Neural cell (in vitro differentiated cells): Measurements from ENCODE around the gene RAB27B. TPM values are rescaled to one million over a fixed set of nuclear protein-coding genes. Genes with fewer than 3 reads are reported as not detected.

Source experiments
- H2AFZ ChIP-seq: fragments of 200-600, 300-800 bp; sonication (generic), shearing (Covaris generic); 2 replicates; pipeline ENCODE4 v1.6.0; 2014; ENCODE audit warnings: low read depth, mild to moderate bottlenecking, antibody characterized with exemption, low read length, moderate library complexity
- H3F3A ChIP-seq: fragments of 200-600 bp; shearing (Covaris generic); 2 replicates; pipeline ENCODE4 v1.6.1; 2016; ENCODE audit warnings: mild to moderate bottlenecking, moderate library complexity, mixed read lengths, antibody characterized with exemption, low read length; ENCODE audit not compliant: insufficient read depth, poor library complexity, severe bottlenecking
- H3K27ac ChIP-seq: fragments of 200-600, 300-800 bp; sonication (generic), shearing (Covaris generic); 2 replicates; pipeline ENCODE4 v1.5.1; 2014; ENCODE audit warnings: mild to moderate bottlenecking, low read length, moderate library complexity
- H3K27me3 ChIP-seq: fragments of 300-800, 200-600 bp; sonication (generic), shearing (Covaris generic); 2 replicates; pipeline ENCODE4 v1.6.0; 2014; ENCODE audit warnings: mild to moderate bottlenecking, low read depth, low read length, moderate library complexity; ENCODE audit not compliant: insufficient read depth
- H3K36me3 ChIP-seq: fragments of 300-800, 200-600 bp; sonication (generic), shearing (Covaris generic); 2 replicates; pipeline ENCODE4 v1.5.1; 2014; ENCODE audit warnings: mild to moderate bottlenecking, antibody characterized with exemption, low read length, moderate library complexity; ENCODE audit not compliant: insufficient read depth
- H3K4me2 ChIP-seq: fragments of 300-800, 200-600 bp; sonication (generic), shearing (Covaris generic); 2 replicates; pipeline ENCODE4 v1.6.0; 2014; ENCODE audit warnings: mild to moderate bottlenecking, low read length
- H3K4me3 ChIP-seq: fragments of 300-800, 200-600 bp; sonication (generic), shearing (Covaris generic); 2 replicates; pipeline ENCODE4 v1.5.1; 2014; ENCODE audit warnings: mild to moderate bottlenecking, low read length, moderate library complexity
- H3K79me2 ChIP-seq: fragments of 200-600 bp; shearing (Covaris generic); replicated peaks from 2 replicates; pipeline ENCODE4 v1.6.0; 2014; ENCODE audit warnings: mild to moderate bottlenecking, low read length, moderate library complexity; ENCODE audit not compliant: insufficient read depth
- H3K9ac ChIP-seq: fragments of 300-800, 200-600 bp; sonication (generic), shearing (Covaris generic); 2 replicates; pipeline ENCODE4 v1.6.1; 2016; ENCODE audit warnings: mild to moderate bottlenecking, low read length, mixed read lengths
- H3K9me2 ChIP-seq: fragments of 200-600 bp; shearing (Covaris generic); 2 replicates; pipeline ENCODE4 v1.6.1; 2016; ENCODE audit warnings: mild to moderate bottlenecking, low read length, mixed read lengths; ENCODE audit not compliant: insufficient read depth
- H3K9me3 ChIP-seq: fragments of 200-600, 300-800 bp; sonication (generic), shearing (Covaris generic); 2 replicates; pipeline ENCODE4 v1.6.1; 2016; ENCODE audit warnings: mild to moderate bottlenecking, mixed run types, low read length, moderate library complexity, mixed read lengths
- H4K20me1 ChIP-seq: fragments of 200-600 bp; shearing (Covaris generic); 2 replicates; pipeline ENCODE4 v1.6.1; 2016; ENCODE audit warnings: mild to moderate bottlenecking, mixed run types; ENCODE audit not compliant: insufficient read depth
- CTCF ChIP-seq: fragments of 450-650 bp; IDR thresholded peaks from 2 replicates; pipeline ENCODE4 v1.5.1; 2014; ENCODE audit warnings: antibody characterized with exemption, mild to moderate bottlenecking, moderate library complexity; ENCODE audit not compliant: poor library complexity, severe bottlenecking
- EP300 ChIP-seq: fragments of 450-650 bp; conservative IDR thresholded peaks from 2 replicates; pipeline ENCODE4 v1.6.1; 2014; ENCODE audit warnings: antibody characterized with exemption, mild to moderate bottlenecking, moderate library complexity; ENCODE audit not compliant: poor library complexity, severe bottlenecking
- EZH2 ChIP-seq: fragments of 200-600, 300-800 bp; shearing (Covaris generic), sonication (generic); IDR thresholded peaks from 2 replicates; pipeline ENCODE4 v1.6.1; 2014; ENCODE audit warnings: antibody characterized with exemption, low read length, borderline replicate concordance, mild to moderate bottlenecking; ENCODE audit not compliant: insufficient read depth, poor library complexity, severe bottlenecking
- MXI1 ChIP-seq: fragments of 450-650 bp; conservative IDR thresholded peaks from 2 replicates; pipeline ENCODE4 v1.6.1; 2014; ENCODE audit warnings: antibody characterized with exemption, mild to moderate bottlenecking; ENCODE audit not compliant: poor library complexity, severe bottlenecking
- POLR2AphosphoS5 ChIP-seq: IDR thresholded peaks from 2 replicates; pipeline ENCODE4 v1.6.1; 2012
- RAD21 ChIP-seq: fragments of 450-650 bp; conservative IDR thresholded peaks from 2 replicates; pipeline ENCODE4 v1.6.1; 2014; ENCODE audit warnings: antibody characterized with exemption, mild to moderate bottlenecking, moderate library complexity
- REST ChIP-seq: IDR thresholded peaks from 2 replicates; pipeline ENCODE4 v1.6.1; 2012; ENCODE audit warnings: borderline replicate concordance
- SMC3 ChIP-seq: fragments of 450-650 bp; conservative IDR thresholded peaks from 2 replicates; pipeline ENCODE4 v1.6.1; 2014; ENCODE audit warnings: antibody characterized with exemption, mild to moderate bottlenecking, moderate library complexity; ENCODE audit not compliant: poor library complexity
- TAF1 ChIP-seq: IDR thresholded peaks from 2 replicates; pipeline ENCODE4 v1.6.1; 2012; ENCODE audit warnings: low read depth
- polyA plus RNA-seq: library from polyadenylated mRNA; depleted of rRNA; stranded (reverse); fragments of >200 nt; gene quantifications from 2 replicates; pipeline ENCODE4 v1.2.3, GENCODE V29; 2014

RAB27B gene
- polyA plus RNA-seq, 1 donor from 2014 or later: 37.3 TPM

- H3K36me3 ChIP-seq: no peaks in the 10 kb centered on the region
- H4K20me1 ChIP-seq: no peaks in the 10 kb centered on the region
- H3K79me2 ChIP-seq: no peaks in the 10 kb centered on the region
- no peak for TF ChIP-seq TAF1
- no peak for TF ChIP-seq REST
- no peak for TF ChIP-seq MXI1
- no peaks in the 10 kb centered on the region for H3K9me2 ChIP-seq
- H3K4me2 ChIP-seq: no peak overlapping the region
- no peaks in the 10 kb centered on the region for H3K27me3 ChIP-seq
- H3K4me3 ChIP-seq: no peak overlapping the region
- no peak overlapping the region for H2AFZ ChIP-seq
- H3K9ac ChIP-seq: no peak overlapping the region
- no peaks in the 10 kb centered on the region for H3F3A ChIP-seq
- H3K9me3 ChIP-seq: no peaks in the 10 kb centered on the region
- H3K27ac ChIP-seq: no peak overlapping the region
Measured at GRCh38 chr18:54931152-54931551, 102.9 kb downstream of the RAB27B start.

GRCh38 chr18:54932472-54932871, 104.2 kb downstream of the RAB27B start:
- H3K27me3 ChIP-seq: no peaks in the 10 kb centered on the region
- no peak overlapping the region for H3K27ac ChIP-seq
- no peaks in the 10 kb centered on the region for H3K9me3 ChIP-seq
- TF ChIP-seq TAF1: no peak
- no peak for TF ChIP-seq RAD21
- TF ChIP-seq REST: no peak
- no peak for TF ChIP-seq EP300
- no peak overlapping the region for H2AFZ ChIP-seq
- no peaks in the 10 kb centered on the region for H3K79me2 ChIP-seq
- no peak overlapping the region for H3K4me2 ChIP-seq
- no peak overlapping the region for H3K4me3 ChIP-seq
- H4K20me1 ChIP-seq: no peaks in the 10 kb centered on the region
- H3K9ac ChIP-seq: no peak overlapping the region
- no peaks in the 10 kb centered on the region for H3F3A ChIP-seq
- H3K9me2 ChIP-seq: no peaks in the 10 kb centered on the region
- H3K36me3 ChIP-seq: no peaks in the 10 kb centered on the region

- Histone ChIP-seq H3K27me3 (no peaks in the 10 kb centered on the region), H4K20me1 (no peaks in the 10 kb centered on the region), H3K9ac (no peak overlapping the region), H3F3A (no peaks in the 10 kb centered on the region), H3K9me3 (no peaks in the 10 kb centered on the region), H3K4me3 (no peak overlapping the region), H3K27ac (no peak overlapping the region), H3K9me2 (no peaks in the 10 kb centered on the region), H2AFZ (no peak overlapping the region), H3K4me2 (no peak overlapping the region), H3K79me2 (no peaks in the 10 kb centered on the region), H3K36me3 (no peaks in the 10 kb centered on the region)
- no peak for TF ChIP-seq CTCF
- no peak for TF ChIP-seq EZH2
- TF ChIP-seq EP300: no peak
- TF ChIP-seq SMC3: no peak
- TF ChIP-seq MXI1: no peak
- TF ChIP-seq POLR2AphosphoS5: no peak
- no peak for TF ChIP-seq TAF1
- TF ChIP-seq REST: no peak
- no peak for TF ChIP-seq RAD21
Measured at GRCh38 chr18:54938506-54938905, 110.2 kb downstream of the RAB27B start.
